Measurements from ENCODE around the gene C4orf36.

C4orf36 gene

DNA sequence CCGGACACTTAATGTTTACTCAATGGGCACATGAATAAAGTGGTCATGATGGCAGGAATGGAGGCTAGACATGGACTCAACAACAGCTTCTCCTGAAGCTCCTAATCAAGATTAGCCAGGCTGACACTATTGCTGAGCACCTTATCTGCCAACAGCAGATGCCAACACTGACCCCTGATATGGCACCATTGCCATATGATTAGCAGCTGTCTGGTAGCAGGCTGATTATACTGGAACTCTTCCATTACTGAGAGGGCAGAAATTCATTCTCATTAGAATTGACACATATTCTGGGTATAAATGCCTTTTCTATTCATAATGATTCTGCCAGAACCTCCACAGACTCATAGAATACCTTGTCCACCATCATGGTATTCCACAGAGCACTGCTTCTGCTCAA lies 24.2 kb upstream of the C4orf36 start:
- DNase-seq, result no peak

DNA sequence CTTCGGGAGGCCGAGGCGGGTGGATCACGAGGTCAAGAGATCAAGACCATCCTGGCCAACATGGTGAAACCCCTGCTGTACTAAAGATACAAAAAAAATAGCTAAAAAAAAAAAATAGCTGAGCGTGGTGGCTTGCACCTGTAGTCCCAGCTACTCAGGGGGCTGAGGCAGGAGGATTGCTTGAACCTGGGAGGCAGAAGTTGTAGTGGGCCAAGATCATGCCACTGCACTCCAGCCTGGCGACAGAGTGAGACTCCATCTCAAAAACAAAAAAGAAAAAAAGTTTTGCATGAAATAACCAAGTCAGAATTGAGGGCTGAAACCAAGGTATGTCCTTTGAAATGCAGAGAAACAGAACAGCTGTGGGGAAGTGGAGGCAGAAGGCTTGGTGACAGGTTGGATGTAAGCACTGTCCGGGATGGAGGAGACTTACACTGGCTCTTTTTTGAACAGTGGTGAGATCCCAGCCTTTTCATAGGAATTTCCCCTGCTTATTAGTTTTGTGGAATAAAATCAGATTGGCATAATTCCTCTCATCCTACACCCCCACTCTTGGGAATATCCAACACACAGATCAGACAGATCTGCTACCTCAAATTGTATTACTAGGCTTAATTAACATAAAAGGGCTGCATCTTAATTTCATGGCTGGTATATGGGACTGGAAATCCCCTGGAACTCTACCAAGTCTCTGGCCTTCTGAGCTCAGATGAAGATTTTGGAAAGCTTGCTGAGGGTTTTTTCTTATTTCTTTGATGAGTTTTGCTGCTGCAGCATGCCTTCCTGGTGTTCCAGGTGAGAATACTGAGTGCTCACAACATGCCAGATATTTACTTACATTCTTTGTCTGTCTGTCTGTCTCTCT lies 18.8 kb upstream of the C4orf36 start:
- no peak for DNase-seq

DNA sequence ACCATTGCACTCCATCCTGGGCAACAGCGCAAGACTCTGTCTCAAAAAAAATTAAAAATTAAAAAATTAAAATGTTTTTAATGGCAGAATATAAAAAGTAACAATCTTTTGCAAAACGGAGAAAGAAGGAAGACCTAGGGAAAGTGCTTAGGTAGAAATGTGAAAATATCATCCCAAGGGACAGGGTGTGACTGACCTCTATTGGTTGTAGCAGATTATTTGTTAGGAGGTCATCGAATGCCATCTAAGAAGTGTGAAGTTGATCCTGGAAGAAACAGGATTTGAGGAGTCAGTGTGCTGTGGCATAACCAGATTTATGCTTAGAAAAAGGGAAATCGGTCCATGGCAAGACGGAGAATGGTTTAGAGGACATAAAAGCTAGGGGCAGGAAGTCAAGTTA lies 18.1 kb upstream of the C4orf36 start:
- no peak for DNase-seq

DNA sequence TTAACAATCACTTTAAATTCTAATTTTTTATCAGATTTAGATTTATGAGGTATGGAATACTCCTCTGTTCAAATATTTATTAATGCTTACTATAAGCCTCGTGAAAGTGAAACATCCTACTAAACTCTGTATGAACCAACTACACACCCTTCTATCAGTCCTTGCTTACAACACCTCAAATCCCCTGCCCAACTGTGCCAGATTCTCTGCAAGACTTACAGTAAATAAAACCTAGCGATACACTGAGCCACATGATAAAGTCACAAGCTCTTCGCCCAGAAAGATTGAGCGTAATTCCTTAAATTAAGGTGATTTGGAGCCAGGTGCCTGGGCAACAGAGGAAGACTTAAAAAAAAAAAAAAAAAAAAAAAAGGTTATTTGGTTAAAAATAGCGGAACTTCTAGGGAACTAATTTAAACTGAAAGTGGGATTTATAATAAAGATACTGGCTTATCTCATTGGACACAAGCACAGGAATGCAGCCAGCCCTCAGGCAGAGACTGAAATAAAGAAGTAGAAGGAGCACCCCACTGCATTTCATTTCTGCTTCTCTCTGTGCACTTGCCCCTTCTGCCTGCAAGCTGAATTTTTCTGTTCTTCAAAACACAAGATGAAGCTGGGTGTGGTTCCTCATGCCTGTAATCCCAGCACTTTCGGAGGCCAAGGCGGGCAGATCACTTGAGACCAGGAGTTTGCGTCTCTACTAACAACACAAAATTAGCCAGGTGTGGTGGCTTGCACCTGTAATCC lies 17.5 kb upstream of the C4orf36 start:
- no peak for DNase-seq

DNA sequence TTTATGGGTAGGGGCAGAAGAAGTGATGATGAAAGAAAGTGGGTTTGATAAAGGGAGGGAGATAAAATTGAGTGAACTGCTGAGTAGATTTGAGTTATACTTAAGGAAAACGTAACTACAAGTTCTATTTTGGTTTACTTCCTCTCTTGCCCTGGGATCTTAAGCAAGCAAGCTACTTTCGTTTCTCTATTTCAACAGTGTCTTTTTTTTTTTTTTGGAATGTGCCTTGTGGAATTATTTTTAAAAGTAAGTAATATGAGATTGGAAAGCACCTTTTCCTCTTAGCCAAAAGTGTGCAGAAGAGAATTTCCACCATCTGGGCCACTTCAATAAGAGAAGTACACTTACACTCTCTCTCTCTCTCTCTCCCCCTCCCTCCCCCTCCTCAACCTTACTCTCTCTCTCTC lies 16.0 kb upstream of the C4orf36 start:
- no peak for DNase-seq

DNA sequence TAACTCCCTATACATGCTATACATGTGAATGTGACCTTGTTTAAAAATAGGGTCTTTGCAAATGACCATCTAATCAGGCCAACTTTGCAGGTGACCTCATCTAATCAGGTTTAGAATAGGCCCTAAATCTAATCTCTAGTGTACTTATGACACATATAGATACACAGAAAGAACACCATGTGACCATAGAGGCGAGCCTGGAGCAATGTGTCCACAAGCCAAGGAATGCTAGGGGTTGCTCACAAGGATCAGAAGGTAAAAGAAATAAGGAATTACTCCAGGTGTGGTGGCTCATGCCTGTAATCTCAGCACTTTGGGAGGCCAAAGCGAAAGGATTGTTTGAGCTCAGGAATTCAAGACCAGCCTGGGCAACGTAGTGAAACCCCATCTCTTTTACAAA lies 9.6 kb upstream of the C4orf36 start:
- DNase-seq, result no peak

DNA sequence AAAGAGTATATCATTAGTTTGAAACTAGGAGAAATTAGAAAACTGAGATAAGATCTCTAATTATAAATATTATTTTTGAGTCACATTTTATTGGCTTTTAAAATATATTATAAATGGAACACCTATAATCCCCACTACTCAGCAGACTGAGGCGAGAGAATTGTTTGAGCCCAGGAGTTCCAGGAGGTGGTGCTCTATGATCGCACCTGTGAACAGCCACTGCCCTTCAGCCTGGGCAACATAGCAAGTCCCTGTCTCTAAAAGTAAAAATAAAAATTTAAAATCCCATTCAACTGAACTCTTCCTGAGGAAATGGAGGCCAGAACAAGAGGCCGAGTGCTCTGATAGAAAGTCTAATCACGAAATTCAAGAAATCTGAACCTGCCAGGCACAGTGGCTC lies 6.3 kb upstream of the C4orf36 start:
- no peak for DNase-seq

DNA sequence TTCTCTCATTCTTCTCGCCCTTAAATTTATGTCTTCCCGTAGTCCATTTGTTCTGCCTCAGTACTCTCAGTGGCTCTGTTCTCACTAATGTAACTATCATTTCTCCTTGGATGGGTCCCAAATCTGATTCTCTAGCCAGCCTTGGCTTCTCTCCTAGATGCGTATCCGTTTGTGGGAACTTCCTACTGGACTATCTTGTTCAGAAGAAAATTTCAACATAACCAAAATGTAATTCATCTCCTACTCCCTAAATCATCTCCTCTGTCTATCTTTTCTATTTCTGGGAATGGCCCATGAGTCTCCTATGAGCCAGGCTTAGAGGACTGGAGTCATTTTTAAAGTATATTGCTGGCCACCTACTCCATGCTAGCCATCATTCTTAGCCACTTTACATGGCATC lies 4.4 kb upstream of the C4orf36 start:
- peak; percentile 51 for DNase-seq

DNA sequence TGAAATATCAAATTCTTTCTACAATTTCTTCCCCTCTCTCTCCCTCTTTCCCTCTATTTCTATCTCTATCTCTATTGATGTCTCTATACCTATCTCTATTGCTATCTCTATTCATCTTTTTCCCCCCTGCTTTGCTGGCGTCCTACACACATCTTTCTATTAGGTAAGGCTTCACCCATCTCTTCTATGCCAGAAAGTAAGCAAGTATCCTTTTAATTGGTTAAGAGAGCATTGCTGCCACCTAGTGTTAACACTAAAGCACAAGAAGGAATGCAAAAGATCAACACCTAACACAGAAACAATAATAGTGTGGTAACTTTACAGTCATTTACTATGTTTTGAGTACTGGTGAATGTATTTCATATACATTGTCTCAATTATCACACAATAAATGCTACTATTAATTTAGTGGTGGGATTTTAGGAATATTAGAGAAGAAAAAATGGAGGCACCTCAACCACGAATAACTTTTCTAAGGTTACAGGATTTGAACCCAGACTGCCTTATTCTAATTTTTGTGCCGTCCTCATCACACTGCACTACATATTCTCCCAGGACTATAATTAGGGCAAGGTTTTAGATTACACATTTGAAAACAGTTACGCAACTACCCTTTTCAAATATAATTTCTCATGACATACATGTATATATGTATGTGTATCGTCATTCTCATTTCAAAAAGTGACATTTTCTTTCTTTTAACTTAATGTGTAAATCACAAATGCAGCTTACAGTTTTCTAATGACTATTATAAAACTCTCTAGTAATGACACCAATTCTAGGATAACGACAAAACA lies 3.7 kb upstream of the C4orf36 start:
- DNase-seq, result peak; percentile 77

DNA sequence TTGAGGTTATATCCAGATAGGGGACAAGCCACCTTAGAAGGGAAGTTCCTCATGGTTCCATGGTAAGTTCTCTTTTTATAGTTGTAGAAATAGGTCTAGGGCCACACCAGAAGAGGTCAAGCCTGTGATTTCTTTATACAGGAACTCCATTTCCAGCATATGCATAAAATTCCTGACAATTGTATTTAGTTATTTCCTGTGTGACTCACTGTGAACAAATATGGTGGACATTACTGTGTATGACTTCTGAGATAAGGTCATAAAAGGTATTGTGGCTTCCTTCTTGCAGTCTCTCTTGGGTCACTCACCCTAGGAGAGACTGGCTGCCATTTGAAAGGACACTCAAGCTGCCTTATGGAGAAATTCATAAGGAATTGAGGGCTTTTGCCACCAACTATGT lies 2.2 kb upstream of the C4orf36 start:
- peak; percentile 37 for DNase-seq

DNA sequence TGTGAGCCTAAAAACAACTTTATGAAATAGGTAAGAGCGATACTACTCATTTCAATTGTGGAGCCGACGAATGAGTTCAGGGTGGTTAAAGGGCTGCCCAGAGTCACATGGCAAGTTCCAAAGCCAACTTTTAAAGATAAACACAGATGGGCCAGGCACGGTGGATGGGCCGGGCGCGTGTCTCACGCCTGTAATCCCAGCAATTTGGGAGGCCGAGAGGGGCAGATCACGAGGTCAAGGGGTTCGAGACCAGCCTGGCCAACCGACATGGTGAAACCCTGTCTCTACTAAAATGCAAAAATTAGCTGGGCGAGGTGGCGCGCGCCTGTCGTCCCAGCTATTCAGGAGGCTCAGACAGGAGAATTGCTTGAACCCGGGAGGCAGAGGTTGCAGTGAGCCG lies 914 bp upstream of the C4orf36 start:
- no peak for DNase-seq

DNA sequence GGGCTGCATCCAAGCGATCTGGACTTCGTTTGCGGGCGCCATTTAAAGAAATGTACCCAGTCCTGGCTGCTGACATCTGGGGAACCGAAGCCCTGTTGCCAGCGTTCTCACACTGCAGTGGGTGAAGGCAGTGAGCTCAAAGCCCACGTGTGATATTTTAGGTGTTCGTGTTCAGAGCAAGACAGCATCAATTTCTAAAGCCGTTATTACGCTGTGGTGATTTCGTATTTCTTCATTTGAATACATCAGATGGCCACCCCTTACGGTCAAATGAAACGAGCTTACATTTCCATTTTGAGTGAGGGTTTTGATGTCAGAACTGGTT lies 376 bp upstream of the C4orf36 start:
- no peak for DNase-seq

DNA sequence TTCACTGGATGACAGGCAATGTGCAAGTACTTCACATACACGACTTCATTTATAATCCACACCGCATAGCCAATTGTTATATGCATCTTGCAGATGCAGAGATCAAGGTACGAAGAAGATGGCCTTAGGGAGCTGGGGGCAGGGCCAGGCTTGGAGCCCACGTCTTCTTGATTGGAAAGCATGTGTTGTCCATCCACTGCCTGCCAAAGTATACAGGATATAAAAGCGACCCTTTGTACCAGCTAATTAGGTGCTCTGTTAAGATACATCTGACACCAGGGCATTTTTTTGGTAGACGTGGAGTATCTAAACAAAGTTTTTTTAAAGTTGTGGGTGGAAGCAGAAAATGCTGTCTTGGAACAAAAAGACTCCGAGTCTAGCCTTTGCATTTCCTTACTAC lies 1.4 kb downstream of the C4orf36 start:
- no peak for DNase-seq

DNA sequence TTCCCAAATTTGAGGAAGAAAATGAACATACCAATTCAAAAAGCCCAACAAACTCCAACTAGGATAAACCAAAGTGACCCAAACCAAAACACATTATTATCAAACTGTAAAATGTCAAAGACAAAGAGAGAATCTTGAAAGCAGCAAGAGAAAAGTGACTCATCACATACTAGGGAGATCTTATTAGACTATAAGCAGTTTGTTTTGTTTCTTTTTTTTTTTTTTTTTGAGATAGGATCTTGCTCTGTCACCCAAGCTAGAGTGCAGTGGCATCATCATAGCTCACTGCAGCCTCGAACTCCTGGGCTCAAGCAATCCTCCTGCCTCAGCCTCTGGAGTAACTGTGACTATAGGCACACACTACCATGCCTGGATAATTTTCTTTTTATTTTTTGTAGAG lies 12.6 kb downstream of the C4orf36 start:
- no peak for DNase-seq

DNA sequence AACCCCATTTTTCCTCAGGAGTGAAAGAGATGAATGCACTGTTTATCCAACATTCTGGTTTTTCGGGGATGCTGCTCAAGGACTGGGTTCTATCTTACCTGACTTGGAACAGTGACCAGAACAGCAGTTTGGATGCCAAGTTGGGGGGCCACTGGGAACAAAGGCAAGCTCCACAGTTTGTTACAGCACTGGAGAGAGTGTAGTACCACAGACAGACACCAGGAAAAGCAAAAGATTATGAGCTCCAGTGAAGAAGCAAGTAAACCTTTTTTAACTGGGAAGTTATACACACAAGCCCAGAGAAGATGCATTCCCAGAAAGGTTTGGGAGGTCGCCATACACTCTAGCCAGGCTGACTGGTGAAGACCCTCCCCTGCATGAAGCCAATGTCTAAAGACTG lies 13.6 kb downstream of the C4orf36 start:
- no peak for DNase-seq

DNA sequence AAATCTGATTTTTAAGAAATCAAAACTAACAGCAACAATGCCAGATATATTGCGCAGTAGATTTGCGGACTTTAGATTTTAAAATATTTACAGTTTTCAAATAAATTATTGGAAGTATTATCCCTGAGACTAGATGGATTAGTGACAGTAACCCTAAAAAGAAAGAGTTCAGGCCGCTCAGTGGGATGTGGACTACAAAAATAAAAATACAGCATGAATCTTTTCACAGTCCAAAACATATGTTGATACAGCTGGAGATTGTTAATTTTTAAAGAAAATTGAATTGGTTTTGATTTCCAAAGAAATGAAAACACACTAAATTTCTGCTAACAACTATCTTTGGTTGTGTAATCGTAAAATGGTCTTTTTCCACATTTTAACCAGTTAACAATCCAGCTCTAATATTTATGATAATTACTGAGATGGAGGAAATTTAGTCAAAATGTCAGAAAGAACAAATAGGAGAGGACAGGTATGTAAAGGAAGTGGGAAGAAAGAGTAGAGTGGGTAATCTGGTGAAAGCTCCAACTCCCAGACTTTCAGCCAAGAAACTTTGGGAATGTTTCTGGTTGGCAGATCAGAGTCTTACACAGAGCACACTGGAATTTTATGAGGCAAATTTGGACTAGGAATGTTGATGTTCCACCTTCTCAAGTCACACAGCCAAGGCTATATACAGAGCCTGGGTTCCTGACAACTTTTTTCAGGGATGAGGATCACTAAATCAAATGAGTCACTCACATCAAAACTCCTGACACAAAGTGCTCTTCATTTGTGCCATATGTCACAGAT lies 15.1 kb downstream of the C4orf36 start:
- peak; percentile 6 for DNase-seq

DNA sequence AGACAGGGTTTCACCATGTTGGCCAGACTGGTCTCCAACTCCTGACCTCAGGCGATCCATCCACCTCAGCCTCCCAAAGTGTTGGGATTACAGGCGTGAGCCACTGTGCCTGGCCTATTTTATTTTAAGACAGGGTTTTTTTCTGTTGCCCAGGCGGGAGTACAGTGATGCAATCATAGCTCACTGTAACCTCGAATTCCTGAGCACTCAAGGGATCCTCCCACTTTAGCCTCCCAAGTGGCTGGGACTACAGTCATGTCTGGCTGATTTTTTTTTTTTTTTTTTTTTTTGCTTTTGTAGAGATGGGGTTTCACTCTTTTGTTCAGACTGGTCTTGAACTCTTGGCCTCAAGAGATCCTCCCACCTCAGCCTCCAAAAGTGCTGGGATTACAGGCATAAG lies 16.8 kb downstream of the C4orf36 start:
- peak; percentile 39 for DNase-seq

DNA sequence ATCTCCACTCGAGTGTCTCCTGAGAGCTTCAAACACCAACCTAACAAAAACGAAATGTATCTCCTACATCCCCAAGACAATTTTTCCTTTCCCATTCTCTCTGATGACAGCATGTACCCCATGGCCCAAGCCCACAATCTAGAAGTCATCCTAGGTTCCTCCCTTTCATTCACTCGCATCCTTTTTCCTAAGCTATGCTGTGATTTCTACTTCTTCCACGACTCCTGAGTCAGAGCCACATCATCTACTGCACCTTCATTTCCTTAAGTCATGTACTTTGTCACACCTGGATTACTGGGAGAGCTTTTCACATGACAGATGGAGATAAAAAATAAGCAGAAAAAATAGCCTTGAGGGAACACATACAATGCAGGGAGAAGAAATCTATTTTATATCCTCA lies 20.1 kb downstream of the C4orf36 start:
- DNase-seq, result no peak

DNA sequence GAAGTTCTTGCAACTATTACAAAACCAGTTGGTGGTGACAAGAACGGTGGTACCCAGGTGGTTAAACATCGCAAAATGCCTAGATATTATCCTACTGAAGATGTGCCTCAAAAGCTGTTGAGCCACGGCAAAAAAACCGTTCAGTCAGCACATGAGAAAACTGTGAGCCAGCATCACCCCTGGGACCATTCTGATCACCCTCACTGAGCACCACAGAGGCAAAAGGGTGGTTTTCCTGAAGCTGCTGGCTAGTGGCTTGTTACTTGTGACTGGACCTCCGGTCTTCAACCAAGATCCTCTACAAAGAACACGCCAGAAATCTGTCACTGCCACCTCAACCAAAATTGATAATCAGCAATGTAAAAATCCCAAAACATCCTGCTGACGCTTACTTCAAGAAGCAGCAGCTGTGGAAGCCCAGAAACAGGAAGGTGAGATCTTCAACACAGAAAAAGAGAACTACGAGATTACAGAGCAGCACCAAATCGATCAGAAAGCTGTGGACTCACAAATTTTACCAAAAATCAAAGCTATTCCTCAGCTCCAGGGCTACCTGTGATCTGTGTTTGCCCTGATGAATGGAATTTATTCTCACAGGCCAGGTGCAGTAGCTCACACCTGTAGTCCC lies 21.7 kb downstream of the C4orf36 start:
- no peak for DNase-seq

DNA sequence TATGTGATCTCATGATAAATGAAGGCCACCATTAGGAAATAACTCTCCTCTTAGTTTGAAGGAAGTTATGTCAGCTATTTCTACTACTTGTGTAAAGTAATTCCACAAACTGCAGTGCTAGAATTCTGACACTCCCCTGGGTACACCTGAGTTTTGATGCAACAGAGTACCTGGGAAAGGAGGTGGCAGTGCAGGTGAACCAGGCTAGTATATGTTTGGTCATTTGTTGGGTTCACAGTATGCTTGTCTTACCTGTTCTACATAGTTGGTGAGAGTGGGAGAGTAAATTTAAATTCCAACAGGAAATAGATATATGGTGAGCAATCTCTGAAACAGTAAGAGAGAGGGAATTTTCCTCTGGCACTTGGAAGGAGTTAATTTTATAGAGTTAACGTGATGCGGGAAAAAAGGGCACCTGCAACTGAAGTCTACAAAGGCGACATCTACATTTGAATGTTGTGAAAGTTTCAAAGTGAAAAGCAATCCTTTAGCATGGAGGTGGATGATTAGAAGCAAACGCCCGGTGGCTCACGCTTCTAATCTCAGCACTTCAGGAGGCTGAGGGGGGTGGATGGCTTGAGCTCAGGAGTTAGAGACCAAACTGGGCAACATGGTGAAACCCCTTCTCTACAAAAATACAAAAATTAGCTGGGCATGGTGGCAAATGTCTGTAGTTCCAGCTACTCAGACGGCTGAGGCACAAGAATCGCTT lies 34.7 kb downstream of the C4orf36 start:
- no peak for DNase-seq

DNA sequence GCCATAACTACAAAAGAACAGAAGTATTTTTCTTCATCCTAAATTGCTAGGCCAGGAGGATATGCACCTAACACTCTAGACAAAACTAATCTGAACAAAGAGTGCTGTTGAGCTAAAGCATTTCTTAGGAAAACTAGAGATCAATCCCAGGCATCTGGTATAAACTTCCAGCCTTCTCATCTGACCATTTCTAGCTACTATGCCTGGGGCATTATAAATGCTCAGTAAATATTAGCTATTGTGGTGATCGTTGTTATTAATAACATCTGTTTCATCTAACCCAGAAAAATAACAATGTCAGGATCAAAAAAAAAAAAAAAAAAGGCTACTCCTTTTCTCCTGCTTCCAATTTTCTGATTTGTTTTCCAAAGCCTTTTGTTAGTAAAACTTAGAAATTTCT lies 35.3 kb downstream of the C4orf36 start:
- DNase-seq, result no peak

DNA sequence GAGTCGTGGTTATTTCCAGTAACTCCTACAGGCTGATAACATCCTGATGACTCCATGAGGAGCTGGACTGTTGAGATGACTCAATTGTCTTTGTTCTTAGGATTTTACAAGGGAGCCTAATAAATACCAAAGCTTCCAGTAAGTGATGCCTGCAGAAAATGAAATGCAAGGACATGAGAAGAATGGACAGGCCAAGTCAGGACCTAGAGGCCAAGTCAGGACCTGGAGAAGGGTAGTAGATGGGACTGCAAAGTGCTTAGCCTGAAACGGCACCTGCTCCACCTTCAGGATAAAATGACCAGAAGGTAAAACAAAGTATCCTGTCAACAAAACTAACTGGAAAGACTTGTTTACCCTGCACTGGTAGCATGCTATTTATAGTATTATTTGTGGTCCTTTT lies 36.6 kb downstream of the C4orf36 start:
- DNase-seq, result peak; percentile 58
